ENCODE results near the gene HDAC6. TPM values are rescaled to one million over a fixed set of nuclear protein-coding genes. Genes with fewer than 3 reads are reported as not detected.
A peak's percentile ranks its signal among the peaks of the same experiment; 100 is the strongest.

Gene HDAC6
- polyA plus RNA-seq, 1 donor from 2014 or later: 161 TPM

DNA sequence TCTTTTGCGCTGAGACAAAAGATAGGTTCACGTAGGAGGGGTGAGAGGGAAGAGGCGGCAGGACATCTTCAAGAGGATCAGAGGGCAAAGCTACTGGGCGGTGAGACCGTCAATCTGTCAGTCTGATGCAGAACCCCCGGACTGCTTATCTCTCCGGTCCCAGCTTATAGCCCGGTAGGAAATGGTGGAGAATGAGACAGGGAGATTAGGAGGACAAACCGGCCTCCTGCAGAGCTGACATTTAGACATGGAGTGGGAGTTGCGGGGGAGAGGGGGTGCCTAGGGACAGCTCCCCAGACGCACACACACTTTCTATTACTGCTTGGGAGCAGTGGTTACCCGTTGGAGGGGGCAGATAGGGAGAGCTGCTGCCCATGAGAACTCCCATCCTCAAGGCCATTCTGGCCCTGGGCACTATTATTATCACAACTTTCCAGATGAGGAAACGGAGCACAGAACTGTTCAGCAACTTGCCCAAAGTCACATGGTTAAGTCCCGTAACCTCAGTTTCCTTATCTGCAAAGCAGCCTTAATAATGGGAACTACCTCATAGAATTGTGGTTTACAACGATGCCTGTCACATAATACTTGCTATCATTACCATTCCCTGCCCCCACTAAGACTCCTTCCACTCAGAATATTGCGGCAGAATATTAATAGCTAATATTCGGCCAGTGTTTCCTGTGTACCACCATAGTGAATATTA, 1.1 kb upstream of the HDAC6 start:
- H3K4me3 ChIP-seq (ENCODE audit: low read length): peak overlapping the region; percentile 77
- H3K79me2 ChIP-seq (replicated peaks; ENCODE audit: insufficient read depth, low read length): no peaks in the 10 kb centered on the region
- H4K20me1 ChIP-seq (ENCODE audit: insufficient read depth): no peaks in the 10 kb centered on the region
- no peaks in the 10 kb centered on the region for H3K9me3 ChIP-seq (ENCODE audit: low read length)
- peak overlapping the region; percentile 76 for H3K4me2 ChIP-seq (ENCODE audit: low read length)
- H2AFZ ChIP-seq (ENCODE audit: low read depth, low read length): peak overlapping the region; percentile 65
- H3K9me2 ChIP-seq (ENCODE audit: insufficient read depth, low read length): no peaks in the 10 kb centered on the region
- TF ChIP-seq EP300 (conservative IDR thresholded peaks at IDR 0.05; ENCODE audit: poor library complexity, severe bottlenecking) (no peak), RAD21 (conservative IDR thresholded peaks at IDR 0.05) (peak; percentile 34), MXI1 (conservative IDR thresholded peaks at IDR 0.05; ENCODE audit: poor library complexity, severe bottlenecking) (no peak), SMC3 (conservative IDR thresholded peaks at IDR 0.05; ENCODE audit: poor library complexity) (peak; percentile 42)
- TF ChIP-seq, protein P1, sequence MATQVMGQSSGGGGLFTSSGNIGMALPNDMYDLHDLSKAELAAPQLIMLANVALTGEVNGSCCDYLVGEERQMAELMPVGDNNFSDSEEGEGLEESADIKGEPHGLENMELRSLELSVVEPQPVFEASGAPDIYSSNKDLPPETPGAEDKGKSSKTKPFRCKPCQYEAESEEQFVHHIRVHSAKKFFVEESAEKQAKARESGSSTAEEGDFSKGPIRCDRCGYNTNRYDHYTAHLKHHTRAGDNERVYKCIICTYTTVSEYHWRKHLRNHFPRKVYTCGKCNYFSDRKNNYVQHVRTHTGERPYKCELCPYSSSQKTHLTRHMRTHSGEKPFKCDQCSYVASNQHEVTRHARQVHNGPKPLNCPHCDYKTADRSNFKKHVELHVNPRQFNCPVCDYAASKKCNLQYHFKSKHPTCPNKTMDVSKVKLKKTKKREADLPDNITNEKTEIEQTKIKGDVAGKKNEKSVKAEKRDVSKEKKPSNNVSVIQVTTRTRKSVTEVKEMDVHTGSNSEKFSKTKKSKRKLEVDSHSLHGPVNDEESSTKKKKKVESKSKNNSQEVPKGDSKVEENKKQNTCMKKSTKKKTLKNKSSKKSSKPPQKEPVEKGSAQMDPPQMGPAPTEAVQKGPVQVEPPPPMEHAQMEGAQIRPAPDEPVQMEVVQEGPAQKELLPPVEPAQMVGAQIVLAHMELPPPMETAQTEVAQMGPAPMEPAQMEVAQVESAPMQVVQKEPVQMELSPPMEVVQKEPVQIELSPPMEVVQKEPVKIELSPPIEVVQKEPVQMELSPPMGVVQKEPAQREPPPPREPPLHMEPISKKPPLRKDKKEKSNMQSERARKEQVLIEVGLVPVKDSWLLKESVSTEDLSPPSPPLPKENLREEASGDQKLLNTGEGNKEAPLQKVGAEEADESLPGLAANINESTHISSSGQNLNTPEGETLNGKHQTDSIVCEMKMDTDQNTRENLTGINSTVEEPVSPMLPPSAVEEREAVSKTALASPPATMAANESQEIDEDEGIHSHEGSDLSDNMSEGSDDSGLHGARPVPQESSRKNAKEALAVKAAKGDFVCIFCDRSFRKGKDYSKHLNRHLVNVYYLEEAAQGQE (IDR thresholded peaks at IDR 0.05; ENCODE audit: borderline replicate concordance): peak; percentile 52
- H3F3A ChIP-seq (ENCODE audit: insufficient read depth, low read length, poor library complexity, severe bottlenecking): no peaks in the 10 kb centered on the region
- peak overlapping the region; percentile 93 for H3K27ac ChIP-seq (ENCODE audit: low read length)
- peak overlapping the region; percentile 81 for H3K9ac ChIP-seq (ENCODE audit: low read length)
- no peaks in the 10 kb centered on the region for H3K27me3 ChIP-seq (ENCODE audit: insufficient read depth, low read depth, low read length)
- no peaks in the 10 kb centered on the region for H3K36me3 ChIP-seq (ENCODE audit: insufficient read depth, low read length)

DNA sequence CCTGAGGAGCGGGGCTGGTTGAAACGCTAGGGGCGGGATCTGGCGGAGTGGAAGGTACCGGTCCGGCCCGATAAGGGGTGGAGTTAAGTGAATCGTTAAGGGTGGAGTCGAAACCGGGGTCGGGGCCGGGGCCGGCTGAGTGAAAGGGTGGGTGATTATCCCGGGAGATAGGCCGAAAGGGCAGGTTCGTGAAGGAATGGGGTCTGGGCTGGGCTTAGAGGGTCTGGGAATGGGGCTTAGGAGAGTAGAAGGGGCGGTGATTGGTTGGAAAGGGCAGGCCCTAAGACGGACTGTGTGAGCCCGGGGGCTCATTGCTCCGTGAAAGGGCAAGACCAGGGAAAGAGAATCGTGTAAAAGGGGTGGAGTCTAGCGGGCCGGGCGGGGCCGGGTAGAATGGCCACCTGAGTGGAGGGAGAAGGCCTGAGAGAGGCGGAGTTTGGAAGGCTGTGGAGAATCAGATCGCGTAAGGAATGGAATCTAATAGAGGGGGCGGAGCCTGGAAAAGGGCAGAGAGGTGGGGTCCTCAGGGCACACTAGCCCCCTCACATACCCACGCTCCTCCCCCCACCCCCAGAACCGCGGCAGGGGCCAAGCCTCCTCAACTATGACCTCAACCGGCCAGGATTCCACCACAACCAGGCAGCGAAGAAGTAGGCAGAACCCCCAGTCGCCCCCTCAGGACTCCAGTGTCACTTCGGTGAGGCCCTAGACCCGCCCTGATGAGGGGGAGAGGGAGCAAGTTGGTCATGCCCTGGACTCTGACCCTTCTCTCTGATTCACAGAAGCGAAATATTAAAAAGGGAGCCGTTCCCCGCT, 430 bp downstream of the HDAC6 start:
- TF ChIP-seq SMC3 (conservative IDR thresholded peaks at IDR 0.05; ENCODE audit: poor library complexity): peak; percentile 39
- TF ChIP-seq, protein P1 (IDR thresholded peaks at IDR 0.05; ENCODE audit: borderline replicate concordance): peak; percentile 29
- TF ChIP-seq POLR2AphosphoS5 (IDR thresholded peaks at IDR 0.05): peak; percentile 72
- no peak for TF ChIP-seq MXI1 (conservative IDR thresholded peaks at IDR 0.05; ENCODE audit: poor library complexity, severe bottlenecking)
- no peak for TF ChIP-seq TAF1 (IDR thresholded peaks at IDR 0.05; ENCODE audit: low read depth)
- TF ChIP-seq, protein P2, sequence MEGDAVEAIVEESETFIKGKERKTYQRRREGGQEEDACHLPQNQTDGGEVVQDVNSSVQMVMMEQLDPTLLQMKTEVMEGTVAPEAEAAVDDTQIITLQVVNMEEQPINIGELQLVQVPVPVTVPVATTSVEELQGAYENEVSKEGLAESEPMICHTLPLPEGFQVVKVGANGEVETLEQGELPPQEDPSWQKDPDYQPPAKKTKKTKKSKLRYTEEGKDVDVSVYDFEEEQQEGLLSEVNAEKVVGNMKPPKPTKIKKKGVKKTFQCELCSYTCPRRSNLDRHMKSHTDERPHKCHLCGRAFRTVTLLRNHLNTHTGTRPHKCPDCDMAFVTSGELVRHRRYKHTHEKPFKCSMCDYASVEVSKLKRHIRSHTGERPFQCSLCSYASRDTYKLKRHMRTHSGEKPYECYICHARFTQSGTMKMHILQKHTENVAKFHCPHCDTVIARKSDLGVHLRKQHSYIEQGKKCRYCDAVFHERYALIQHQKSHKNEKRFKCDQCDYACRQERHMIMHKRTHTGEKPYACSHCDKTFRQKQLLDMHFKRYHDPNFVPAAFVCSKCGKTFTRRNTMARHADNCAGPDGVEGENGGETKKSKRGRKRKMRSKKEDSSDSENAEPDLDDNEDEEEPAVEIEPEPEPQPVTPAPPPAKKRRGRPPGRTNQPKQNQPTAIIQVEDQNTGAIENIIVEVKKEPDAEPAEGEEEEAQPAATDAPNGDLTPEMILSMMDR (IDR thresholded peaks at IDR 0.05; ENCODE audit: poor library complexity, severe bottlenecking): no peak
- peak; percentile 32 for TF ChIP-seq RAD21 (conservative IDR thresholded peaks at IDR 0.05)
- Histone ChIP-seq H3K9me3 (ENCODE audit: low read length) (no peaks in the 10 kb centered on the region), H3K9me2 (ENCODE audit: insufficient read depth, low read length) (no peaks in the 10 kb centered on the region), H3K4me3 (ENCODE audit: low read length) (peak overlapping the region; percentile 77), H3K27ac (ENCODE audit: low read length) (peak overlapping the region; percentile 91), H3F3A (ENCODE audit: insufficient read depth, low read length, poor library complexity, severe bottlenecking) (no peaks in the 10 kb centered on the region), H3K79me2 (replicated peaks; ENCODE audit: insufficient read depth, low read length) (no peaks in the 10 kb centered on the region), H3K4me2 (ENCODE audit: low read length) (peak overlapping the region; percentile 25), H3K9ac (ENCODE audit: low read length) (peak overlapping the region; percentile 92), H4K20me1 (ENCODE audit: insufficient read depth) (no peaks in the 10 kb centered on the region), H3K27me3 (ENCODE audit: insufficient read depth, low read depth, low read length) (no peaks in the 10 kb centered on the region), H3K36me3 (ENCODE audit: insufficient read depth, low read length) (no peaks in the 10 kb centered on the region), H2AFZ (ENCODE audit: low read depth, low read length) (peak overlapping the region; percentile 51)

All from neural cell (in vitro differentiated cells).